GM10248 (cell line): ENCODE measurements around the gene PAX3.

Experiments used
- CTCF ChIA-PET: fragments of 300-600 bp; sonication (Branson Sonifier 250); formaldehyde crosslinking; extraction: SDS; loops from one replicate; lab custom pipeline; 2021; ENCODE audit warnings: antibody characterized with exemption; lab: Yijun Ruan, JAX
- POLR2A ChIA-PET: fragments of 350-650 bp; sonication (Branson Sonifier 250); formaldehyde crosslinking; extraction: SDS; loops from one replicate; lab custom pipeline; 2020; ENCODE audit warnings: antibody characterized with exemption; lab: Yijun Ruan, JAX
- DNase-seq: peaks from one replicate; pipeline ENCODE4 v3.0.0; 2012; ENCODE audit errors: extremely low spot score
- TF ChIP-seq, protein P1 (sequence below): IDR thresholded peaks from 2 replicates; pipeline ENCODE4 v1.5.1; 2012; ENCODE audit warnings: mild to moderate bottlenecking, low read depth; ENCODE audit errors: extremely low read depth, missing control alignments, control extremely low read depth

PAX3 gene

DNA sequence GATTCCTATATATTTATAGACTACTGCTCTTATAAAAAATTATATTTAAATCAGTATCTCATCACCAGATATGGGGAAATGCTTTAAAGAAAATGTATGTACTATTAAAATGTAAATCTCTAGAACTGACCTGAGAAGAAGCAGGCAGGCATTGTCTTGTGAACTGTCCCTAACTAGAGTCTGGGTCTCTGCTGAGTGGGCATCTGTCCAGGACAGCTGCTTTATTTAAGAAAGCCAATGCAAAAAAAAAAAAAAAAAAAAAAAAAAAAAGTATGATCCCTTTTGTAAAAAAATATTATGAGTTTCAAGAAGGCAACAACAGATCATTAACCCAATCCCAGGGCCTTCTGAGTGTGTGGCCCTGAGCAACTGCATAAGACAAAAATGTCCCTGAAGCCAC lies 66.0 kb downstream of the PAX3 start:
- ChIA-PET POLR2A (no interaction called here), CTCF (interaction anchor here (1.5 kb wide), 1 partner anchor 41 kb away, joined by 3 read pairs; no protein-coding TSS in a partner anchor)
- DNase-seq: no peak
- TF ChIP-seq, protein P1, sequence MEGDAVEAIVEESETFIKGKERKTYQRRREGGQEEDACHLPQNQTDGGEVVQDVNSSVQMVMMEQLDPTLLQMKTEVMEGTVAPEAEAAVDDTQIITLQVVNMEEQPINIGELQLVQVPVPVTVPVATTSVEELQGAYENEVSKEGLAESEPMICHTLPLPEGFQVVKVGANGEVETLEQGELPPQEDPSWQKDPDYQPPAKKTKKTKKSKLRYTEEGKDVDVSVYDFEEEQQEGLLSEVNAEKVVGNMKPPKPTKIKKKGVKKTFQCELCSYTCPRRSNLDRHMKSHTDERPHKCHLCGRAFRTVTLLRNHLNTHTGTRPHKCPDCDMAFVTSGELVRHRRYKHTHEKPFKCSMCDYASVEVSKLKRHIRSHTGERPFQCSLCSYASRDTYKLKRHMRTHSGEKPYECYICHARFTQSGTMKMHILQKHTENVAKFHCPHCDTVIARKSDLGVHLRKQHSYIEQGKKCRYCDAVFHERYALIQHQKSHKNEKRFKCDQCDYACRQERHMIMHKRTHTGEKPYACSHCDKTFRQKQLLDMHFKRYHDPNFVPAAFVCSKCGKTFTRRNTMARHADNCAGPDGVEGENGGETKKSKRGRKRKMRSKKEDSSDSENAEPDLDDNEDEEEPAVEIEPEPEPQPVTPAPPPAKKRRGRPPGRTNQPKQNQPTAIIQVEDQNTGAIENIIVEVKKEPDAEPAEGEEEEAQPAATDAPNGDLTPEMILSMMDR: no peak

DNA sequence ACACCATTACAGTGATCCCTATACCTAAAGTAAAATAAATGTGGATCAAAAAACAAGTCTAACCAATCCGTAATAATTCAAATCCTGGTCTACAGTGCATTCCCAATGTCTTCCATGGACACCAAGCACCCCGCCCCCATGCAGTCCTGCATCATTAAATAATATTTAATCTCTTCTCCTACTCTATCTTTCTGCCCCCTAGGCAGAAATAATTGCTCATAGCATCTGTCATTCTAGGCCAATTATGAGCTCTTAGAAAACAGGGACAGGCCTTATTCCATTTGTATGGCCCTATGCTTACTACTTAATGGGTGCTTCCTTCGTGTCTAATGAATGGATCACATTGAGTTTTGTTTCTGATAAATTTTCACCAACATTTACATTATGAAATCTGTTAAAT lies 66.4 kb downstream of the PAX3 start:
- CTCF ChIA-PET: interaction anchor here (1.5 kb wide), 1 partner anchor 40 kb away, joined by 3 read pairs; no protein-coding TSS in a partner anchor
- POLR2A ChIA-PET: no interaction called here
- TF ChIP-seq, protein P1: no peak
- DNase-seq: no peak

DNA sequence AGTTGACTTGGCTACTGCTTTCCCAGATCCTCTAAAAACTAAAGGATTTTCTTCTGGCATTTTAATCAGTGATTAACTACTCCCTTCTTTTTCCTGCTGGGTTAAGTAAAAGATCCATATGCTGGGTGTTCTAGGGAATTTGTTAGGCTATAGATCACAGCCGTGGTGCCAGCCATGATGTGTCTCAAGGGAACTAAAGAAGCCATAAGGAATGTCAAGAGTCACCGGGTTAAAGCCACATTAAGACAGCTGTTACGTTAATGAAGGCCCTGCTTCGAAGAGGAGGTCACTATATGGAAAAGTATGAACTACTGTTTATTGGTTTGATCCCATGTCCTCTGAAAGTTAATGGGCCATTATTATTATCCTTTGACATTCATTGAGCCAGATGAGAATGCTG lies 70.7 kb downstream of the PAX3 start:
- ChIA-PET POLR2A (no interaction called here), CTCF (interaction anchor here (1.2 to 1.4 kb wide), 2 partner anchors 9 to 13 kb away, joined by 3 to 6 read pairs; no protein-coding TSS in a partner anchor)
- TF ChIP-seq, protein P1: no peak
- DNase-seq: no peak

DNA sequence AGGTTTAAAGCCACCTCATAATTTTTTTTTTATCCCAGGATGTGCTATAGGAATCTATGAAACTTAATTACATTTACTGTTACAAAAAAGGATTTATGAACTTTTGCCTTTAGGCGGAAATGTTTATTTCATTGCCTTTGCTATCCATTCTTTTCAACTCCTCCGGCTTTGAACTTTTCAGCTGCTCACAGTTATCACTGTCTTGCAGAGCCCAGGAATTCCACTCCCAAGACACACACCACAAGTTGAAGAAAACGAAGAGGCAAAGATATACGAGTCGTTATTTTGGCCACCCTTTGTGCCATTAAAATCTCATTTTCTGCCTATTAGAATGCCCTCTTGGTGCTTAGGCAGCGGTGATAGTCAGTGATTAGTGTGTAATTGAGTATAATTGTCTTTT lies 80.0 kb downstream of the PAX3 start:
- TF ChIP-seq, protein P1: no peak
- ChIA-PET CTCF (interaction anchor here (1.6 to 2.5 kb wide), 2 partner anchors 9 to 10 kb away, joined by 6 read pairs; no protein-coding TSS in a partner anchor), POLR2A (no interaction called here)
- DNase-seq: no peak

DNA sequence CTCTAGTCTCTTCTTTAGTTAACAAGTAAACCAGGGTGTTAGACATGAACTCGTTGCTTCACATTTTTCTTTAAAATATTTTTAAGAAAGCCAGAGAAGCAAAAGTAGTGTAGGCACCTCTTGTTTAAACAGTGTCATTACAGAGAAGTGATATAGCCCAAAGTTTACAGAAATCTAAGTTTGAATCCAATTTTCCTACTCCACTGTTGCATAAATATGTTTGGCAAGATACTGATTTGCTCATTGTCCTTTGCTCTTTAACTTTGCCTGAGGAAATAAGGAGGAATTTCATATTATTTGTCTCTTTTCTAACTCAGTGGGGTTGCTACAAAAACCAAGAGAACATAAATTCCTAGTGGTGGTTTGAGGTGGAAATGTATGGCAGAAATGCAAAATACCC lies 81.1 kb downstream of the PAX3 start:
- TF ChIP-seq, protein P1: no peak
- ChIA-PET CTCF (no interaction called here), POLR2A (no interaction called here)
- DNase-seq: no peak

DNA sequence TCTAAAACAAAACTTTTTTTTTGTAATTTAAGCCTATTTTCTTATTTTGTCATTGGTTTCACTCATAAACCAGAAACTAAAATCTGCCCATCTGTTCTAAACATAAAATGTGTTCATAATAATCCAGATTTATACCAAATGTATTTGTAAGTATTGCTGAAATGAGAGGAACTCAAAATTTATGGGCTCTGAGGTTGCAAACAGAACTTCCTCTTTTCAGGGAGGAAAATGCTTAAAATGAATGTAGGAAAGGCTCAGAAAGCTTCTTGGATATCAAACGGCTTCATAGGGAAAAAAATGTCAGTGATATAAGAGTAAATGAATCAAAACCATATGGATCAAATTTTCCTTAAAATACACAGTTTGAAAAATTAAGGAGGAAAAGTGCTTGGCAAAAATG lies 83.9 kb downstream of the PAX3 start:
- POLR2A ChIA-PET: no interaction called here
- no peak for DNase-seq
- TF ChIP-seq, protein P1: no peak
- CTCF ChIA-PET: no interaction called here
